GM21825 (cell line): ENCODE data around the gene PCDHA10.
"Not testable (repeated sequence)": the region's sequence is repeated elsewhere in the genome, so short reads cannot be mapped to it uniquely, and the experiment has no call there.

ENCODE experiments used
- ATAC-seq: cut with Tn5 transposase; IDR thresholded peaks from one replicate; pipeline ENCODE4 v1.9.1; 2021; ENCODE audit warnings: mild to moderate bottlenecking, moderate library complexity; ENCODE audit not compliant: unreplicated experiment

PCDHA10 gene

DNA sequence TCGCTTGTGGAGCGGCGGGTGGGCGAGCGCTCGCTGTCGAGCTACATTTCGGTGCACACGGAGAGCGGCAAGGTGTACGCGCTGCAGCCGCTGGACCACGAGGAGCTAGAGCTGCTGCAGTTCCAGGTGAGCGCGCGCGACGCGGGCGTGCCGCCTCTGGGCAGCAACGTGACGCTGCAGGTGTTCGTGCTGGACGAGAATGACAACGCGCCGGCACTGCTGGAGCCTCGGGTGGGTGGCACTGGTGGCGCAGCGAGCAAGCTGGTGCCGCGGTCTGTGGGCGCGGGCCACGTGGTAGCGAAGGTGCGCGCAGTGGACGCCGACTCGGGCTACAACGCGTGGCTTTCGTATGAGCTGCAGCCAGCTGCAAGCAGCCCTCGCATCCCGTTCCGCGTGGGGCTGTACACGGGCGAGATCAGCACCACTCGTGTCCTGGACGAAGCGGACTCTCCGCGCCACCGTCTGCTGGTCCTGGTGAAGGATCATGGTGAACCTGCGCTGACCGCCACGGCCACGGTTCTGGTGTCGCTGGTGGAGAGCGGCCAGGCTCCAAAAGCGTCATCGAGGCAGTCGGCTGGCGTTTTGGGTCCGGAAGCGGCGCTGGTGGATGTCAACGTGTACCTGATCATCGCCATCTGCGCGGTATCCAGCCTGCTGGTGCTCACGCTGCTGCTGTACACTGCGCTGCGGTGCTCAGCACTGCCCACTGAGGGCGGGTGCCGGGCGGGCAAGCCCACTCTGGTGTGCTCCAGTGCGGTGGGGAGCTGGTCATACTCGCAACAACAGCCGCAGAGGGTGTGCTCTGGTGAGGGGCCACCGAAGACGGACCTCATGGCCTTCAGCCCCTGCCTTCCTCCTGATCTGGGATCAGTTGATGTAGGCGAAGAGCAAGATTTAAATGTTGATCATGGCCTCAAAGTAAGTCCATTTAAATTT, 12.6 kb upstream of the PCDHA10 start:
- ATAC-seq = no peak

DNA sequence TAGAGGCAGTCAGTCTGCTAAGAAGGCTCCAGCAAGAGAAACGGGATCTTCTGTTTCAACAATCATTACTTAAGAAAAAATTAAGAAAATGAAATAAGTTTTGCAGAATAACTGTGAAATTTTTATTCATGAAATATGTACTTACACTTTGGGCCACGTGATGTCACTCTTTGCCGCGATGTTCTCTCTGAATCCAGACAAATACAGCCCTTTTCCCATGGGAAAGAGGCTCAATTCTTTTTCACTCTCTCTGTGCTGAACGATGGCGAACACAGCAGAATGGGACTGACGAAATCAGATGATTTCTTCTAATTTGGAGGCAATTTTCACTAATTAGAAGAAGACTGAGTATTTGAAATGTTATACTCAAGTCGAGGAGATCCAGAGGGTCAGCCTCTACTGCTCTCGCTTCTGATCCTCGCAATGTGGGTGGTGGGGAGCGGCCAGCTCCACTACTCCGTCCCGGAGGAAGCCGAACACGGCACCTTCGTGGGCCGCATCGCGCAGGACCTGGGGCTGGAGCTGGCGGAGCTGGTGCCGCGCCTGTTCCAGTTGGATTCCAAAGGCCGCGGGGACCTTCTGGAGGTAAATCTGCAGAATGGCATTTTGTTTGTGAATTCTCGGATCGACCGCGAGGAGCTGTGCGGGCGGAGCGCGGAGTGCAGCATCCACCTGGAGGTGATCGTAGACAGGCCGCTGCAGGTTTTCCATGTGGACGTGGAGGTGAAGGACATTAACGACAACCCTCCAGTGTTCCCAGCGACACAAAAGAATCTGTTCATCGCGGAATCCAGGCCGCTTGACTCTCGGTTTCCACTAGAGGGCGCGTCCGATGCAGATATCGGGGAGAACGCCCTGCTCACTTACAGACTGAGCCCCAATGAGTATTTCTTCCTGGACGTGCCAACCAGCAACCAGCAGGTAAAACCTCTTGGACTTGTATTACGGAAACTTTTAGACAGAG, 7.3 kb upstream of the PCDHA10 start, which contains the start of gene PCDHA9:
Gene PCDHA9, plus strand, starts transcription at position 244 of the 964 bp plus-strand sequence. Its CDS starts 114 bp downstream, at position 358.
- ATAC-seq = not testable (repeated sequence)

DNA sequence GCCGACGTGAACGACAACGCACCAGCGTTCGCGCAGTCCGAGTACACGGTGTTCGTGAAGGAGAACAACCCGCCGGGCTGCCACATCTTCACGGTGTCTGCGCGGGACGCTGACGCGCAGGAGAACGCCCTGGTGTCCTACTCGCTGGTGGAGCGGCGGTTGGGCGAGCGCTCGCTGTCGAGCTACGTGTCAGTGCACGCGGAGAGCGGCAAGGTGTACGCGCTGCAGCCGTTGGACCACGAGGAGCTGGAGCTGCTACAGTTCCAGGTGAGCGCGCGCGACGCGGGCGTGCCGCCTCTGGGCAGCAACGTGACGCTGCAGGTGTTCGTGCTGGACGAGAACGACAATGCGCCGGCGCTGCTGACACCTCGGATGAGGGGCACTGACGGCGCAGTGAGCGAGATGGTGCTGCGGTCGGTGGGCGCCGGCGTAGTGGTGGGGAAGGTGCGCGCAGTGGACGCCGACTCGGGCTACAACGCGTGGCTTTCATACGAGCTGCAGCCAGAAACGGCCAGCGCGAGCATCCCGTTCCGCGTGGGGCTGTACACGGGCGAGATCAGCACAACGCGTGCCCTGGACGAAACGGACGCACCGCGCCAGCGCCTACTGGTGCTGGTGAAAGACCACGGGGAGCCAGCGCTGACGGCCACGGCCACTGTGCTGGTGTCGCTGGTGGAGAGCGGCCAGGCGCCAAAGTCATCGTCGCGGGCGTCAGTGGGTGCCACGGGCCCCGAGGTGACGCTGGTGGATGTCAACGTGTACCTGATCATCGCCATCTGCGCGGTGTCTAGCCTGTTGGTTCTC, 5.7 kb upstream of the PCDHA10 start:
- ATAC-seq = not testable (repeated sequence)

DNA sequence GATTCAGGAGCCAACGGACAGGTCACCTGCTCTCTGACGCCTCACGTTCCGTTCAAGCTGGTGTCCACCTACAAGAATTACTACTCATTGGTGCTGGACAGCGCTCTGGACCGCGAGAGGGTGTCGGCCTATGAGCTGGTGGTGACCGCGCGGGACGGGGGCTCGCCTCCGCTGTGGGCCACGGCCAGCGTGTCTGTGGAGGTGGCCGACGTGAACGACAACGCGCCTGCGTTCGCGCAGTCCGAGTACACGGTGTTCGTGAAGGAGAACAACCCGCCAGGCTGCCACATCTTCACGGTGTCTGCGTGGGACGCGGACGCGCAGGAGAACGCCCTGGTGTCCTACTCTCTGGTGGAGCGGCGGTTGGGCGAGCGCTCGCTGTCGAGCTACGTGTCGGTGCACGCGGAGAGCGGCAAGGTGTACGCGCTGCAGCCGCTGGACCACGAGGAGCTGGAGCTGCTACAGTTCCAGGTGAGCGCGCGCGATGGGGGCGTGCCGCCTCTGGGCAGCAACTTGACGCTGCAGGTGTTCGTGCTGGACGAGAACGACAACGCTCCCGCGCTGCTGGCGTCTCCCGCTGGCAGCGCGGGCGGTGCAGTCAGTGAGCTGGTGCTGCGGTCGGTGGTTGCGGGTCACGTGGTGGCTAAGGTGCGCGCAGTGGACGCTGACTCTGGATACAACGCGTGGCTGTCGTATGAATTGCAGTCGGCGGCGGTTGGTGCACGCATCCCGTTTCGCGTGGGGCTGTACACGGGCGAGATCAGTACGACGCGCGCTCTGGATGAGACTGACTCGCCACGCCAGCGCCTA, 1.7 kb downstream of the PCDHA10 start:
- ATAC-seq = no peak

DNA sequence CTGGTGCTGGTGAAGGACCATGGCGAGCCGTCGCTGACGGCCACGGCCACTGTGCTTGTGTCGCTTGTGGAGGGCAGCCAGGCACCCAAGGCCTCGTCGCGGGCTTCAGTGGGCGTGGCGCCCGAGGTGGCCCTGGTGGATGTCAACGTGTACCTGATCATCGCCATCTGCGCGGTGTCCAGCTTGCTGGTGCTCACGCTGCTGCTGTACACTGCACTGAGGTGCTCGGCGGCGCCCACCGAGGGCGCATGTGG, 2.2 kb downstream of the PCDHA10 start:
- ATAC-seq = no peak

DNA sequence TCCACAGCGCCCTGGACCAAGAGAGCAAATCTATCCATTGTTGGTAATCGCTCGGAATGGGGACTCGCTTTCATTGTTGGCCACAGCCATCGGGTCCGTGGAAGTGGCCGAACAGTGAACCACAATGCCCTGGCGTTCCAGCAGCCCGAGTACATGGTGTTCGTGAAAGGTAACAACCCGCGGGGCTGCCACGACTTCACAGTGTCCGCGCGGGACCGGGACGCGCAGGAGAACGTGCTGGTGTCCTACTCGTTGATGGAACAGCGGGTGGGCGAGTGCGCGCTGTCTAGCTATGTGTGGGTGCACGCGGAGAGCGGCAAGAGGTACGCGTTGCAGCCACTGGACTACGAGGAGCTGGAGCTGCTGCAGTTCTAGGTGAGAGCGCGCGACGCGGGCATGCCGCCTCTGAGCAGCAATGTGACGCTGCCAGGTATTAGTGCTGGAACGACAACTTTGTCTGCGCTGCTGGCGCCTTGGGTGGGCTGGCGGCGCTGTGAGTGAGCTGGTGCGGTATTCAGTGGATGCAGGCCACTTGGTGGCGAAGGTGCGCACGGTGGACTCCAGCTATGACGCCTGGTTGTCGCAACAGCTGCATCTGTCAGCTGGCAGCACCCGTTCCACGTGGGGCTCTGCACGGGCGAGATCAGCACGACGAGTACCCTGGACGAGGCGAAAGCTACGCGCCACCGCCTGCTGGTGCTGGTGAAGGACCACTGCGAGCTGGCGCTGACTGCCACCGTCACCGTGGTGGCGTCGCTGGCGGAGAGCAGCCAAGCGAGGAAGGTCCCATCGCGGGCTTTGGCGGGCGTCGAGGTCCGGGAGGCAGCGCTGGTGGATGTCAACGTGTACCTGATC, 7.0 kb downstream of the PCDHA10 start:
- no peak for ATAC-seq

DNA sequence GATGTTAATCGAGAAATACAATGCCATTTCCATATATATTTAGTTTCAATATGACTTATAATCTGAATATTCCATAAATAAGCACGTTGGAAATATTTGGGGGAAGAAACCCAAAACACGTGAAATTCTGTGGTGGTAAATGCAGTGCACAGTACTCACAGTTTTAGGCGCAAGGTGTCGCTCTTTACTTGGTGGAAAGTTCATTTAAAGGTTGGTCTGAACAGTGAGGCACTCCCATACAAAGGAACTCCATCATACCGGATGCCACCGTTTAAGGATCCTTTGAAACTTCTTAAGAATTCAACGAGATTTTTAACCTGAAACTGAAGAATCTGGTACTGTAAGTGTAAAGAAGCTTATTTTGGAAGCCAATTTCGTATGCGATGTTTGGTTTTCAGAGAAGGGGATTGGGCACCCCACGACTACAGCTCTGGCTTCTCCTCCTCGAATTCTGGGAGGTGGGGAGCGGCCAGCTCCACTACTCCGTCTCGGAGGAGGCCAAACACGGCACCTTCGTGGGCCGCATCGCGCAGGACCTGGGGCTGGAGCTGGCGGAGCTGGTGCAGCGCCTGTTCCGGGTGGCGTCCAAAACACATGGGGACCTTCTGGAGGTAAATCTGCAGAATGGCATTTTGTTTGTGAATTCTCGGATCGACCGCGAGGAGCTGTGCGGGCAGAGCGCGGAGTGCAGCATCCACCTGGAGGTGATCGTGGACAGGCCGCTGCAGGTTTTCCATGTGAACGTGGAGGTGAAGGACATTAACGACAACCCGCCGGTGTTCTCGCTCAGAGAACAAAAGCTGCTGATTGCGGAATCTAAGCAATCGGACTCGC, 13.2 kb downstream of the PCDHA10 start, which contains the start of gene PCDHA11:
Gene PCDHA11, plus strand, starts transcription at position 237 of the 834 bp plus-strand sequence. Its CDS starts 147 bp downstream, at position 384.
- ATAC-seq = no peak

DNA sequence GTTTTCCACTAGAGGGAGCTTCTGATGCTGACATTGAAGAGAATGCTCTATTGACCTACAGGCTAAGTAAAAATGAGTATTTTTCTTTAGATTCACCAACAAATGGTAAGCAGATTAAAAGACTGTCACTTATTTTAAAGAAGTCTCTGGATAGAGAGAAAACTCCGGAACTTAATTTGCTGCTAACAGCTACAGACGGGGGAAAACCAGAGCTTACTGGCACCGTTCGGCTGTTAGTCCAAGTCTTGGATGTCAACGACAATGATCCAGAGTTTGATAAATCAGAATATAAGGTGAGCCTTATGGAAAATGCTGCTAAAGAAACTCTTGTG, 13.8 kb downstream of the PCDHA10 start:
- ATAC-seq = no peak

DNA sequence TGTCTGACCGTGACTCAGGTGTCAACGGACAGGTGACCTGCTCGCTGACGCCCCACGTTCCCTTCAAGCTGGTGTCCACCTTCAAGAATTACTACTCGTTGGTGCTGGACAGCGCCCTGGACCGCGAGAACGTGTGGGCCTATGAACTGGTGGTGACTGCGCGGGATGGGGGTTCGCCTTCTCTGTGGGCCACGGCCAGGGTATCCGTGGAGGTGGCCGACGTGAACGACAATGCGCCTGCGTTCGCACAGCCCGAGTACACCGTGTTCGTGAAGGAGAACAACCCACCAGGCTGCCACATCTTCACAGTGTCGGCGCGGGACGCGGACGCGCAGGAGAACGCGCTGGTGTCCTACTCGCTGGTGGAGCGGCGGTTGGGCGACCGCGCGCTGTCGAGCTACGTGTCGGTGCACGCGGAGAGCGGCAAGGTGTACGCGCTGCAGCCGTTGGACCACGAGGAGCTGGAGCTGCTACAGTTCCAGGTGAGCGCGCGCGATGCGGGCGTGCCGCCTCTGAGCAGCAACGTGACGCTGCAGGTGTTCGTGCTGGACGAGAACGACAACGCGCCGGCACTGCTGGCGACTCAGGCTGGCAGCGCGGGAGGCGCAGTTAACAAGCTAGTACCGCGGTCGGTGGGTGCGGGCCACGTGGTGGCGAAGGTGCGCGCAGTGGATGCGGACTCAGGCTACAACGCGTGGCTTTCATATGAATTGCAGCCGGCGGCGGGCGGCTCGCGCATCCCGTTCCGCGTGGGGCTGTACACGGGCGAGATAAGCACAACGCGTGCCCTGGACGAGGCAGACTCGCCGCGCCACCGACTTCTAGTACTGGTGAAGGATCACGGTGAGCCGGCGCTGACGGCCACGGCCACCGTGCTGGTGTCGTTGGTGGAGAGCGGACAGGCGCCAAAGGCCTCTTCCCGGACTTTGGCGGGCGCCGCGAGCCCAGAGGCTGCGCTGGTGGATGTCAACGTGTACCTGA, 14.8 kb downstream of the PCDHA10 start:
- ATAC-seq = no peak

DNA sequence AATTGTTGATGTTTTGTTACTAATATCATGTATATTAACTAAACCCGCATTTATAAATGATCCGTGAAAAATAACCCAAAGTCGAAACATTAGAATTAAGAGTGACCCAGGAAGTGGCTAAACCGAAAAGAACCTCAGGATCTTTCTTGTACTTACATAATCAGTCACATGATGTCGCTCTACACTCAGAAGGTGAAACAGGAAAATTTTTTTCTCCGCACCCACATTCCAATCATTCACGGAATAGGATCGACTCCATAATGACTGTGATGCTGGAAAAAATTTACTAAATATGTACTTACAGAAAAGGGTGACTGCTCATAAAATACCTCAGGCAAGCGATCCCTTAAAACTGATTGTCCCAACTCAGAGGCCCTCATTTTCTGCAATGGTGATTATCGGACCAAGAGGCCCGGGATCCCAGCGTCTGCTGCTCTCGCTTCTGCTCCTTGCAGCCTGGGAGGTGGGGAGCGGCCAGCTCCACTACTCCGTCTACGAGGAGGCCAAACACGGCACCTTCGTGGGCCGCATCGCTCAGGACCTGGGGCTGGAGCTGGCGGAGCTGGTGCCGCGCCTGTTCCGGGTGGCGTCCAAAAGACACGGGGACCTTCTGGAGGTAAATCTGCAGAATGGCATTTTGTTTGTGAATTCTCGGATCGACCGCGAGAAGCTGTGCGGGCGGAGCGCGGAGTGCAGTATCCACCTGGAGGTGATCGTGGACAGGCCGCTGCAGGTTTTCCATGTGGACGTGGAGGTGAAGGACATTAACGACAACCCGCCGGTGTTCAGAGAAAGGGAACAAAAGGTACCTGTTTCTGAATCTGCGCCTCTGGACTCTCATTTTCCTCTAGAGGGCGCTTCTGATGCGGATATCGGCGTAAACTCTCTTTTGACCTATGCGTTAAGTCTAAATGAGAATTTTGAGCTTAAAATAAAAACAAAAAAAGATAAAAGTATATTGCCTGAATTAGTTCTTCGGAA, 19.7 kb downstream of the PCDHA10 start, which contains the start of gene PCDHA12:
Gene PCDHA12, plus strand, starts transcription at position 224 of the 981 bp plus-strand sequence. Its CDS starts 165 bp downstream, at position 389.
- no peak for ATAC-seq

DNA sequence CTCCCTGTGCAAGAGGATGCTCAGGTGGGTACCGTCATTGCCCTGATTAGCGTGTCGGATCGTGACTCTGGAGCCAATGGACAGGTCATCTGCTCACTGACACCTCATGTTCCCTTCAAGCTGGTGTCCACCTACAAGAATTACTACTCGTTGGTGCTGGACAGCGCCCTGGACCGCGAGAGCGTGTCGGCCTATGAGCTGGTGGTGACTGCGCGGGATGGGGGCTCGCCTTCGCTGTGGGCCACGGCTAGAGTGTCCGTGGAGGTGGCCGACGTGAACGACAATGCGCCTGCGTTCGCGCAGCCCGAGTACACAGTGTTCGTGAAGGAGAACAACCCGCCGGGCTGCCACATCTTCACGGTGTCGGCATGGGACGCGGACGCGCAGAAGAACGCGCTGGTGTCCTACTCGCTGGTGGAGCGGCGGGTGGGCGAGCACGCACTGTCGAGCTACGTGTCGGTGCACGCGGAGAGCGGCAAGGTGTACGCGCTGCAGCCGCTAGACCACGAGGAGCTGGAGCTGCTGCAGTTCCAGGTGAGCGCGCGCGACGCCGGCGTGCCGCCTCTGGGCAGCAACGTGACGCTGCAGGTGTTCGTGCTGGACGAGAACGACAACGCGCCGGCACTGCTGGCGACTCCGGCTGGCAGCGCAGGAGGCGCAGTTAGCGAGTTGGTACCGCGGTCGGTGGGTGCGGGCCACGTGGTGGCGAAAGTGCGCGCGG, 21.0 kb downstream of the PCDHA10 start:
- not testable (repeated sequence) for ATAC-seq

DNA sequence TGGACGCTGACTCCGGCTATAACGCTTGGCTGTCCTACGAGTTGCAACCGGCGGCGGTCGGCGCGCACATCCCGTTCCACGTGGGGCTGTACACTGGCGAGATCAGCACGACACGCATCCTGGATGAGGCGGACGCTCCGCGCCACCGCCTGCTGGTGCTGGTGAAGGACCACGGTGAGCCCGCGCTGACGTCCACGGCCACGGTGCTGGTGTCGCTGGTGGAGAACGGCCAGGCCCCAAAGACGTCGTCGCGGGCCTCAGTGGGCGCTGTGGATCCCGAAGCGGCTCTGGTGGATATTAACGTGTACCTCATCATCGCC, 21.5 kb downstream of the PCDHA10 start:
- ATAC-seq = no peak

DNA sequence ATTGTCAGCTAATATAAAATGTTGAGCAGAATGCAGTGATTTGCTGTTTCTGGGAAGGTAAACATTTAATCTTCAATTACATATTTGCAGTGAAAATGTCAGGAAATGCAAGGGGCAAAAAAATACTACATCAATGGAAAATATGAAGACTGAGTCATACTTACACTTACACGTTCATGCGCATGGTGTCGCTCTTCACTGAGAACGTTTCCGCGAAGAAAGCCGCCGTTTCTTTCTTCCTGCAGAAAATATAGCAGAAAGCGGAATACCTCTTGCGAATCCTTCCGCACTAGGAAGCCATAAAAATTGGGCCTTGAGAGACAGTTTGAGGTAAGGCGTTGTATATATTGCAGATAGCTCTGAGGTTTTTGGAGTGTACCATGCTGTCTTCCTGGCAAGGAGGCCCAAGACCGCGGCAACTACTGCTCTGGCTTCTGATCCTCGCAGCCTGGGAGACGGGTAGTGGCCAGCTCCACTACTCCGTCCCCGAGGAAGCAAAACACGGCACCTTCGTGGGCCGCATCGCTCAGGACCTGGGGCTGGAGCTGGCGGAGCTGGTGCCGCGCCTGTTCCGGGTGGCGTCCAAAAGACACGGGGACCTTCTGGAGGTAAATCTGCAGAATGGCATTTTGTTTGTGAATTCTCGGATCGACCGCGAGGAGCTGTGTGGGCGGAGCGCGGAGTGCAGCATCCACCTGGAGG, 26.3 kb downstream of the PCDHA10 start, which contains the start of gene PCDHA13:
Gene PCDHA13, plus strand, starts transcription at position 236 of the 702 bp plus-strand sequence. Its CDS starts 145 bp downstream, at position 381.
- ATAC-seq = no peak

DNA sequence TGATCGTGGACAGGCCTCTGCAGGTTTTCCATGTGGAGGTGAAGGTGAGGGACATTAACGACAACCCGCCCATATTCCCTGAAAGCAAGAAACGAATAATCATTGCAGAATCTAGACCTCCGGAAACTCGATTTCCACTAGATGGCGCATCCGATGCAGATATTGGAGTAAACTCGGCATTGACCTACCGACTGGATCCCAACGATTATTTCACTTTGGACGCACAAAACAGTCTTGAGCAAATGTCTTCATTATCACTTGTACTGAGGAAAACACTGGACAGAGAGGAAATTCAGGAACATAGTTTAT, 26.8 kb downstream of the PCDHA10 start:
- ATAC-seq = no peak

DNA sequence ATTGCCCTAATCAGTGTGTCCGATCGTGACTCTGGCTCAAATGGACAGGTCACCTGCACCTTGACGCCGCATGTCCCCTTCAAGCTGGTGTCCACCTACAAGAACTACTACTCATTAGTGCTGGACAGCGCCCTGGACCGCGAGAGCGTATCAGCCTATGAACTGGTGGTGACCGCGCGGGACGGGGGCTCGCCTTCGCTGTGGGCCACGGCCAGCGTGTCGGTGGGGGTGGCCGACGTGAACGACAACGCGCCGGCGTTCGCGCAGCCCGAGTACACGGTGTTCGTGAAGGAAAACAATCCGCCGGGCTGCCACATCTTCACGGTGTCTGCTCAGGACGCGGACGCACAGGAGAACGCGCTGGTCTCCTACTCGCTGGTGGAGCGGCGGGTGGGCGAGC, 27.7 kb downstream of the PCDHA10 start:
- no peak for ATAC-seq
